Transverse colon (tissue), 4 donors: ENCODE data around the gene SULT4A1. TPM values are rescaled to one million over a fixed set of nuclear protein-coding genes. Genes with fewer than 3 reads are reported as not detected.

ENCODE experiments used
- DNase-seq: peaks from one replicate; pipeline ENCODE4 v3.0.0-alpha.2; 2019
- H3K27ac ChIP-seq, 4 donors: fragments of 200-600 bp; sonication (generic); 2 replicates each; pipeline ENCODE4 v1.5.1; 2016 to 2018; ENCODE audit warnings: inconsistent platforms in 4 of 4
- H3K27me3 ChIP-seq: fragments of 200-600 bp; sonication (generic); 2 replicates; pipeline ENCODE4 v1.5.1; 2017; ENCODE audit warnings: inconsistent platforms
- H3K36me3 ChIP-seq, 4 donors: fragments of 200-600 bp; sonication (generic); 2 replicates each; pipeline ENCODE4 v1.5.1; 2017 to 2019; ENCODE audit warnings: inconsistent platforms in 4 of 4
- H3K4me1 ChIP-seq, 4 donors: fragments of 200-600 bp; sonication (generic); 2 replicates each; pipeline ENCODE4 v1.5.1; 2017 to 2020; ENCODE audit warnings: inconsistent platforms in 4 of 4
- H3K4me3 ChIP-seq, 4 donors: fragments of 200-600 bp; sonication (generic); 1 replicate in 1 of 4; 2 replicates in 3 of 4; pipeline versions ENCODE4 v1.5.1 to v1.6.1; 2017 to 2019; ENCODE audit warnings: inconsistent platforms in 4 of 4
- H3K9me3 ChIP-seq, 2 donors: fragments of 200-600 bp; sonication (generic); 2 replicates each; pipeline ENCODE4 v1.5.1; 2017 to 2019; ENCODE audit warnings: inconsistent platforms in 2 of 2
- CTCF ChIP-seq, 5 experiments: fragments of 200-600 bp in 3 of 5; fragments of 450-650 bp in 2 of 5; sonication (generic) in 3 of 5; IDR thresholded peaks; 1 replicate in 2 of 5; 2 replicates in 3 of 5; pipeline ENCODE4 v1.5.1; 2016 to 2017; ENCODE audit warnings: antibody characterized with exemption in 5 of 5, inconsistent platforms in 3 of 5, mild to moderate bottlenecking in 2 of 5, moderate library complexity in 1 of 5
- EP300 ChIP-seq: sonication (generic); formaldehyde crosslinking; IDR thresholded peaks from one replicate; pipeline ENCODE4 v1.6.1; 2017; ENCODE audit warnings: antibody characterized with exemption, low read depth
- POLR2A ChIP-seq: fragments of 450-650 bp; IDR thresholded peaks from one replicate; pipeline ENCODE4 v1.6.1; 2016; ENCODE audit warnings: antibody characterized with exemption, mild to moderate bottlenecking, moderate library complexity
- POLR2AphosphoS5 ChIP-seq, 3 donors: sonication (generic); formaldehyde crosslinking; IDR thresholded peaks; one replicate each; pipeline ENCODE4 v1.6.1; 2016; ENCODE audit warnings: antibody characterized with exemption in 3 of 3
- WGBS, 2 donors: methylation state at CpG; one replicate each; pipeline ENCODE4 v1.1.5; 2018; ENCODE audit warnings: low coverage in 1 of 2; 5-methylcytosine and 5-hydroxymethylcytosine counted together
- in situ Hi-C, 4 donors: fragments of 200-750 bp; cut with MboI; loops; one replicate each; pipeline versions ENCODE4 v1.15.0 to v1.15.1; 2017; ENCODE audit warnings: low sequenced_read_pairs in 3 of 4, low pct_ligation_motif_present in 1 of 4, low pct_unique_long_range_greater_than_20kb in 1 of 4
- intact Hi-C: fragments of 100-400 bp; cut with DNase I; formaldehyde crosslinking; loops from one replicate; pipeline ENCODE4 v1.15.1; 2023; ENCODE audit warnings: low total_unique reads
- total RNA-seq, 4 donors: library from RNA; depleted of rRNA; stranded (reverse); fragments of >200 nt; gene quantifications; one replicate each; pipeline ENCODE4 v1.1.0, GENCODE V29; 2016

The SULT4A1 gene
- total RNA-seq, 4 donors from 2014 or later: 0.32 to 0.68 TPM; not detected in 2

- in situ Hi-C loops: loop anchor here in 1 of 4 donors (25.0 kb wide), 1 partner anchor 111 kb away; no protein-coding TSS in a partner anchor
- H3K9me3 ChIP-seq: no peaks in the 10 kb centered on the region
- no peak for DNase-seq
- H3K36me3 ChIP-seq: no peaks in the 10 kb centered on the region
- H3K4me1 ChIP-seq: peaks cover 0 to 9% (median 2%) of the 10 kb centered on the region in 4 donors
- peaks cover 11% of the 10 kb centered on the region for H3K27me3 ChIP-seq
- TF ChIP-seq POLR2A (no peak), EP300 (no peak), CTCF (IDR thresholded peaks at IDR 0.05) (peak in 3 of 5 experiments; percentile 14 to 26 (median 22)), POLR2AphosphoS5 (IDR thresholded peaks at IDR 0.05) (peak in 1 of 3 donors; percentile 56)
- peak overlapping the region in 3 of 4 donors; percentile 24 to 38 (median 32) for H3K27ac ChIP-seq
- intact Hi-C loops: loop anchor here (10.0 kb wide), 1 partner anchor 442 kb away; no protein-coding TSS in a partner anchor
- H3K4me3 ChIP-seq: no peak overlapping the region
- 0 to 27% methylated on average over 3 to 16 of the region's 16 CpGs for WGBS, 2 donors
These were observed 35.9 kb downstream of the SULT4A1 start for GRCh38 chr22:43826142-43827002.

- no peaks in the 10 kb centered on the region for H3K36me3 ChIP-seq
- no peak for TF ChIP-seq POLR2A
- TF ChIP-seq POLR2AphosphoS5 (IDR thresholded peaks at IDR 0.05): no peak
- no peak for TF ChIP-seq CTCF (IDR thresholded peaks at IDR 0.05)
- TF ChIP-seq EP300: no peak
- H3K9me3 ChIP-seq: no peaks in the 10 kb centered on the region
- H3K4me1 ChIP-seq: peaks cover 0 to 9% (median 2%) of the 10 kb centered on the region in 4 donors
- intact Hi-C loops: loop anchor here (10.0 kb wide), 1 partner anchor 441 kb away; no protein-coding TSS in a partner anchor
- no peak for DNase-seq
- in situ Hi-C loops: loop anchor here in 1 of 4 donors (25.0 kb wide), 1 partner anchor 112 kb away; no protein-coding TSS in a partner anchor
- H3K27ac ChIP-seq: no peak overlapping the region
- 24 to 69% methylated on average over 3 to 11 of the region's 11 CpGs for WGBS, 2 donors
- H3K4me3 ChIP-seq: no peak overlapping the region
- H3K27me3 ChIP-seq: peaks cover 18% of the 10 kb centered on the region
These were observed 36.7 kb downstream of the SULT4A1 start for GRCh38 chr22:43825651-43826050.

- H3K9me3 ChIP-seq: no peaks in the 10 kb centered on the region
- peaks cover 0 to 9% (median 2%) of the 10 kb centered on the region in 4 donors for H3K4me1 ChIP-seq
- in situ Hi-C loops (loop anchor here in 2 of 4 donors (25.0 kb wide), 2 partner anchors 112 to 438 kb away; no protein-coding TSS in a partner anchor), intact Hi-C loops (loop anchor here (10.0 kb wide), 1 partner anchor 440 kb away; no protein-coding TSS in a partner anchor)
- 83 to 86% methylated on average over 19 to 26 of the region's 26 CpGs for WGBS, 2 donors
- H3K4me3 ChIP-seq: no peak overlapping the region
- no peaks in the 10 kb centered on the region for H3K36me3 ChIP-seq
- TF ChIP-seq POLR2AphosphoS5 (IDR thresholded peaks at IDR 0.05) (no peak), CTCF (IDR thresholded peaks at IDR 0.05) (no peak), EP300 (no peak), POLR2A (no peak)
- DNase-seq: no peak
- H3K27ac ChIP-seq: no peak overlapping the region
- peaks cover 24% of the 10 kb centered on the region for H3K27me3 ChIP-seq
These were observed 37.4 kb downstream of the SULT4A1 start for GRCh38 chr22:43824724-43825420.
